GM12878 (cell line): ENCODE measurements around the gene TBC1D10A. TPM values are rescaled to one million over a fixed set of nuclear protein-coding genes. Genes with fewer than 3 reads are reported as not detected.

Source experiments
- ATAC-seq: fragments of 200-7000 bp; cut with Tn5 transposase; 3 replicates; pipeline ENCODE4 v1.9.1; 2020; ENCODE audit warnings: mild to moderate bottlenecking, moderate library complexity
- BruUV-seq: library from RNA; stranded (reverse); fragments of 400-500 nt; replicated peaks from 2 replicates; lab custom pipeline; 2021; lab: Mats Ljungman, UMichigan
- CTCF ChIA-PET: fragments of 300-600 bp; sonication (Branson Sonifier 250); formaldehyde crosslinking; extraction: SDS; loops from one replicate; lab custom pipeline; 2021; ENCODE audit warnings: inconsistent platforms; lab: Yijun Ruan, JAX
- POLR2A ChIA-PET: fragments of 350-600 bp; formaldehyde crosslinking; extraction: SDS; loops from one replicate; lab custom pipeline; 2021; ENCODE audit warnings: inconsistent platforms; lab: Charles Lee
- RAD21 ChIA-PET: fragments of 300-600 bp; sonication (Branson Sonifier 250); formaldehyde crosslinking; loops from one replicate; lab custom pipeline; 2023; ENCODE audit warnings: antibody characterized with exemption; ENCODE audit not compliant: unreplicated experiment; lab: Charles Lee
- SMC1A ChIA-PET: fragments of 300-600 bp; sonication (Branson Sonifier 250); formaldehyde crosslinking; loops from one replicate; lab custom pipeline; 2023; ENCODE audit not compliant: unreplicated experiment, uncharacterized antibody; lab: Charles Lee
- DNase-seq: peaks from one replicate; pipeline ENCODE4 v3.0.0-alpha.2; 2011; ENCODE audit warnings: low read depth, low spot score
- FAIRE-seq: peaks from 3 replicates; lab custom pipeline; 2011; peaks lifted over from hg19 to GRCh38; lab: Jason Lieb, UNC
- H2AFZ ChIP-seq: 2 replicates; pipeline ENCODE4 v1.6.0; 2011; ENCODE audit warnings: low read depth, low read length, control low read depth; ENCODE audit not compliant: control insufficient read depth
- H3K27ac ChIP-seq: 2 replicates; pipeline ENCODE4 v1.5.1; 2011; ENCODE audit warnings: control low read depth; ENCODE audit not compliant: control insufficient read depth, insufficient read depth
- H3K27me3 ChIP-seq, 2 experiments: replicated peaks in 1 of 2; 2 replicates each; pipeline versions ENCODE4 v1.6.0 to v1.6.1; 2011; ENCODE audit warnings: low read length in 1 of 2; ENCODE audit not compliant: control insufficient read depth in 2 of 2, insufficient read depth in 2 of 2
- H3K36me3 ChIP-seq, 2 experiments: 2 replicates each; pipeline ENCODE4 v1.5.1; 2011; ENCODE audit warnings: low read length in 1 of 2; ENCODE audit not compliant: control insufficient read depth in 2 of 2, insufficient read depth in 2 of 2
- H3K4me1 ChIP-seq: 2 replicates; pipeline ENCODE4 v1.6.1; 2011; ENCODE audit warnings: mild to moderate bottlenecking, low read length, moderate library complexity, mixed read lengths; ENCODE audit not compliant: control insufficient read depth, insufficient read depth
- H3K4me2 ChIP-seq: 2 replicates; pipeline ENCODE4 v1.6.0; 2011; ENCODE audit warnings: control low read depth; ENCODE audit not compliant: control insufficient read depth, insufficient read depth
- H3K4me3 ChIP-seq: fragments of 200-600 bp; sonication (generic); 2 replicates; pipeline ENCODE4 v1.5.1; 2016
- H3K79me2 ChIP-seq: 2 replicates; pipeline ENCODE4 v1.6.0; 2011; ENCODE audit warnings: low read length; ENCODE audit not compliant: control insufficient read depth, insufficient read depth
- H3K9ac ChIP-seq: 2 replicates; pipeline ENCODE4 v1.8.0; 2011; ENCODE audit warnings: low read length, control low read depth, mixed read lengths; ENCODE audit not compliant: control insufficient read depth, insufficient read depth
- H3K9me3 ChIP-seq: replicated peaks from 3 replicates; pipeline ENCODE4 v1.5.1; 2011; ENCODE audit warnings: mild to moderate bottlenecking, low read length; ENCODE audit not compliant: control insufficient read depth, insufficient read depth
- H4K20me1 ChIP-seq: 2 replicates; pipeline ENCODE4 v1.6.0; 2011; ENCODE audit not compliant: control insufficient read depth, insufficient read depth
- CHD2 ChIP-seq: IDR thresholded peaks from 2 replicates; pipeline ENCODE4 v1.6.1; 2011; ENCODE audit warnings: low read depth, low read length, improper control_type of control experiment, borderline replicate concordance
- POLR2A ChIP-seq: IDR thresholded peaks from 2 replicates; pipeline ENCODE4 v1.6.1; 2011; ENCODE audit warnings: low read depth, mild to moderate bottlenecking, low read length
- WGBS: methylation state at CpG from one replicate; pipeline ENCODE4 v1.1.6; 2016; ENCODE audit warnings: low lambda C conversion rate; ENCODE audit not compliant: insufficient replicate concordance, insufficient coverage; ENCODE audit errors: missing lambda C conversion rate; 5-methylcytosine and 5-hydroxymethylcytosine counted together
- in situ Hi-C: fragments of 300-500 bp; cut with MboI; formaldehyde crosslinking; loops from 9 replicates; pipeline ENCODE4 v1.14.3; 2018; ENCODE audit warnings: mixed read lengths
- intact Hi-C: fragments of 100-400 bp; cut with micrococcal nuclease; formaldehyde crosslinking; loops from one replicate; pipeline ENCODE4 v1.14.2; 2022; ENCODE audit not compliant: unreplicated experiment
- polyA plus RNA-seq, 11 experiments: library from polyadenylated mRNA; depleted of rRNA in 4 of 11; unstranded in 6 of 11; stranded (reverse) in 5 of 11; fragments of >200 nt; fragmentation: Nextera tagmentation in 4 of 11; fragmentation: Illumina TruSeq in 1 of 11; extraction: Ambion mirVana in 4 of 11; extraction: Trizol in 1 of 11; gene quantifications; 1 replicate in 1 of 11; 2 replicates in 10 of 11; pipeline versions ENCODE4 v1.2.1 to v1.2.3, GENCODE V29; 2011 to 2016; ENCODE audit warnings: inconsistent platforms in 2 of 11, missing spikeins in 2 of 11, low read depth in 1 of 11
- total RNA-seq, 4 experiments: library from RNA; depleted of rRNA in 3 of 4; stranded (reverse); fragments of >200 nt in 3 of 4; fragmentation: Illumina TruSeq in 1 of 4; extraction: Trizol in 1 of 4; gene quantifications; 2 replicates each; pipeline versions ENCODE4 v1.2.1 to v1.2.3, GENCODE V29; 2013 to 2021
- TF ChIP-seq, protein P1 (sequence below): IDR thresholded peaks from 2 replicates; pipeline ENCODE4 v1.6.1; 2012; ENCODE audit warnings: improper control_type of control experiment, low read depth, low read length; ENCODE audit not compliant: insufficient replicate concordance

The TBC1D10A gene
- total and polyA plus RNA-seq, 10 of the 15 experiments (the other 5 are each of a cell fraction or from before 2014, with no cell fraction given), result 0.27 to 25.7 (median 15.3) TPM

DNA sequence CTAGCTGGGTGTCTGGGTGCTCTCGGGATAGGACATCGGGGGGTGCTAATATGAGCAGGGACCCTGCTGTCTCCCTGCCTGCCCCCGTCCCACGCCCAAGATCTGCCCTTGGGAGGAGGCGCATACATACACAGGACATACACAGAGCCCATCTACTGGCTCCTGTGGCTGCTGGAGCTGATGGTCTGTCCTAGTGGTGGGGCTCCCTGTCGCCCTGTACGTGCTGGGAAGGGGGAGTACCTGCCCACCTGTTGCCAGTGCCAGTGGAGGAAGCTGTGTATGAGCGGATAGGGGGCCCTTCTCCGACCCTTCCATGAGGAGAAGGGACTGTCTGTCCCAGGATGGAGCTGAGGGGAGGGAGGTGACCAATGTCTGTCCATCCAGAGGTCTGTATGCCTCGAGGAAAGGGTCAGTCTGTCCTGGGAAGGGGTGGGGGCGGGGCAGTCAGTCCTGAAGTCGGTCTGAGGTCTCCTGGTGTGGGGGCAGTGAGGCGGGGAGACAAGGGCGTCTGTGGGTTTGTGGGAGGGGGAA lies 952 bp downstream of the TBC1D10A start:
- Histone ChIP-seq H3K27ac (peak overlapping the region; percentile 69), H3K79me2 (peaks cover 40% of the 10 kb centered on the region), H3K4me1 (peaks cover 16% of the 10 kb centered on the region), H2AFZ (no peak overlapping the region), H3K9ac (peak overlapping the region; percentile 63), H3K4me2 (peak overlapping the region; percentile 96), H4K20me1 (no peaks in the 10 kb centered on the region), H3K4me3 (peak overlapping the region; percentile 93), H3K27me3 (no peaks in the 10 kb centered on the region), H3K36me3 (peaks cover 0 to 3% of the 10 kb centered on the region in 2 experiments; a peak in 2 of 4 replicates), H3K9me3 (no peaks in the 10 kb centered on the region)
- 0 out of 2 replicates have a peak, but pooled peaks have one; percentile 23 for TF ChIP-seq POLR2A
- TF ChIP-seq, protein P1, sequence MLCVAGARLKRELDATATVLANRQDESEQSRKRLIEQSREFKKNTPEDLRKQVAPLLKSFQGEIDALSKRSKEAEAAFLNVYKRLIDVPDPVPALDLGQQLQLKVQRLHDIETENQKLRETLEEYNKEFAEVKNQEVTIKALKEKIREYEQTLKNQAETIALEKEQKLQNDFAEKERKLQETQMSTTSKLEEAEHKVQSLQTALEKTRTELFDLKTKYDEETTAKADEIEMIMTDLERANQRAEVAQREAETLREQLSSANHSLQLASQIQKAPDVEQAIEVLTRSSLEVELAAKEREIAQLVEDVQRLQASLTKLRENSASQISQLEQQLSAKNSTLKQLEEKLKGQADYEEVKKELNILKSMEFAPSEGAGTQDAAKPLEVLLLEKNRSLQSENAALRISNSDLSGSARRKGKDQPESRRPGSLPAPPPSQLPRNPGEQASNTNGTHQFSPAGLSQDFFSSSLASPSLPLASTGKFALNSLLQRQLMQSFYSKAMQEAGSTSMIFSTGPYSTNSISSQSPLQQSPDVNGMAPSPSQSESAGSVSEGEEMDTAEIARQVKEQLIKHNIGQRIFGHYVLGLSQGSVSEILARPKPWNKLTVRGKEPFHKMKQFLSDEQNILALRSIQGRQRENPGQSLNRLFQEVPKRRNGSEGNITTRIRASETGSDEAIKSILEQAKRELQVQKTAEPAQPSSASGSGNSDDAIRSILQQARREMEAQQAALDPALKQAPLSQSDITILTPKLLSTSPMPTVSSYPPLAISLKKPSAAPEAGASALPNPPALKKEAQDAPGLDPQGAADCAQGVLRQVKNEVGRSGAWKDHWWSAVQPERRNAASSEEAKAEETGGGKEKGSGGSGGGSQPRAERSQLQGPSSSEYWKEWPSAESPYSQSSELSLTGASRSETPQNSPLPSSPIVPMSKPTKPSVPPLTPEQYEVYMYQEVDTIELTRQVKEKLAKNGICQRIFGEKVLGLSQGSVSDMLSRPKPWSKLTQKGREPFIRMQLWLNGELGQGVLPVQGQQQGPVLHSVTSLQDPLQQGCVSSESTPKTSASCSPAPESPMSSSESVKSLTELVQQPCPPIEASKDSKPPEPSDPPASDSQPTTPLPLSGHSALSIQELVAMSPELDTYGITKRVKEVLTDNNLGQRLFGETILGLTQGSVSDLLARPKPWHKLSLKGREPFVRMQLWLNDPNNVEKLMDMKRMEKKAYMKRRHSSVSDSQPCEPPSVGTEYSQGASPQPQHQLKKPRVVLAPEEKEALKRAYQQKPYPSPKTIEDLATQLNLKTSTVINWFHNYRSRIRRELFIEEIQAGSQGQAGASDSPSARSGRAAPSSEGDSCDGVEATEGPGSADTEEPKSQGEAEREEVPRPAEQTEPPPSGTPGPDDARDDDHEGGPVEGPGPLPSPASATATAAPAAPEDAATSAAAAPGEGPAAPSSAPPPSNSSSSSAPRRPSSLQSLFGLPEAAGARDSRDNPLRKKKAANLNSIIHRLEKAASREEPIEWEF, result no peak
- TF ChIP-seq CHD2, result peak; percentile 24; the same call in 1 of the 2 replicates
- ChIA-PET RAD21 (interaction anchor here (0.8 to 7.7 kb wide), 3 partner anchors 16 to 36 kb away, joined by 3 to 118 read pairs (median 39); partner anchors contain the start of gene CASTOR1), POLR2A (interaction anchor here (0.5 to 8.7 kb wide), 8 partner anchors 16 to 129 kb away, joined by 3 to 198 read pairs (median 14); partner anchors contain the start of genes CASTOR1, CCDC157 and SF3A1), SMC1A (interaction anchor here (1.0 to 9.5 kb wide), 5 partner anchors 11 to 35 kb away, joined by 3 to 100 read pairs (median 36); partner anchors contain the start of genes CASTOR1, CCDC157 and SF3A1), CTCF (interaction anchor here (0.9 to 11.2 kb wide), 7 partner anchors 9 to 218 kb away, joined by 3 to 125 read pairs (median 4); partner anchors contain the start of gene CASTOR1)
- ATAC-seq (no peak), FAIRE-seq (no peak), DNase-seq (no peak)
- in situ Hi-C loops (no loop called here), intact Hi-C loops (loop anchor here (2.0 kb wide), 2 partner anchors 15 to 37 kb away; partner anchors contain the start of gene CASTOR1)
- BruUV-seq, result no TSS peak
- WGBS, result 37% methylated on average over 14 of the region's 14 CpGs
